Stimulated activated CD8-positive, alpha-beta memory T cell treated with anti-CD3 and anti-CD28 coated beads, Interleukin-4, amount 100 ng/mL, for 4 hours (primary cell): ENCODE results near the gene TPRA1.

Experiments used
- DNase-seq, 2 donors: peaks; one replicate each; pipeline ENCODE4 v3.0.0-alpha.2; 2020; ENCODE audit warnings: low read depth in 2 of 2, low spot score in 1 of 2

The TPRA1 gene

GRCh38 chr3:127593178-127593577 lies 2.6 kb upstream of the TPRA1 start:
- no peak for DNase-seq

- DNase-seq, result no peak
Measured at GRCh38 chr3:127590282-127590592, 296 bp downstream of the TPRA1 start.

- DNase-seq, result no peak
Measured at GRCh38 chr3:127589600-127590281, 792 bp downstream of the TPRA1 start.

- no peak for DNase-seq
Measured at GRCh38 chr3:127588806-127589577, 1.5 kb downstream of the TPRA1 start.

- DNase-seq, result no peak
Measured at GRCh38 chr3:127587876-127588275, 2.7 kb downstream of the TPRA1 start.

- no peak for DNase-seq
Measured at GRCh38 chr3:127585813-127586413, 4.6 kb downstream of the TPRA1 start.

- DNase-seq, result no peak
Measured at GRCh38 chr3:127585163-127585812, 5.2 kb downstream of the TPRA1 start.

- no peak for DNase-seq
Measured at GRCh38 chr3:127584734-127585133, 5.8 kb downstream of the TPRA1 start.

GRCh38 chr3:127580327-127581060 lies 10.0 kb downstream of the TPRA1 start:
- DNase-seq, result no peak

- DNase-seq, result no peak
Measured at GRCh38 chr3:127578802-127579201, 11.7 kb downstream of the TPRA1 start.

- no peak for DNase-seq
Measured at GRCh38 chr3:127578168-127578567, 12.4 kb downstream of the TPRA1 start.

GRCh38 chr3:127577448-127577847 lies 13.1 kb downstream of the TPRA1 start:
- DNase-seq, result no peak

- peak; percentile 50 to 59 for DNase-seq
Measured at GRCh38 chr3:127574880-127575878, 15.4 kb downstream of the TPRA1 start.

GRCh38 chr3:127573912-127574311 lies 16.6 kb downstream of the TPRA1 start:
- no peak for DNase-seq

- DNase-seq, result no peak
Measured at GRCh38 chr3:127573401-127573800, 17.1 kb downstream of the TPRA1 start.

GRCh38 chr3:127572735-127573134 lies 17.8 kb downstream of the TPRA1 start:
- DNase-seq, result no peak

- DNase-seq, result no peak
Measured at GRCh38 chr3:127572186-127572585, 18.3 kb downstream of the TPRA1 start.

- no peak for DNase-seq
Measured at GRCh38 chr3:127570520-127570919, 20.0 kb downstream of the TPRA1 start.

- no peak for DNase-seq
Measured at GRCh38 chr3:127569160-127569559, 21.4 kb downstream of the TPRA1 start.

- DNase-seq, result no peak
Measured at GRCh38 chr3:127568586-127568985, 21.9 kb downstream of the TPRA1 start.
